Colon (tissue), 2 donors: ENCODE measurements around the gene ARNT2.

Experiments
- FAIRE-seq: peaks from 2 replicates; lab custom pipeline; 2012; peaks lifted over from hg19 to GRCh38; lab: Jason Lieb, UNC
- donor health status: control.
- donor health status: control.

The ARNT2 gene

DNA sequence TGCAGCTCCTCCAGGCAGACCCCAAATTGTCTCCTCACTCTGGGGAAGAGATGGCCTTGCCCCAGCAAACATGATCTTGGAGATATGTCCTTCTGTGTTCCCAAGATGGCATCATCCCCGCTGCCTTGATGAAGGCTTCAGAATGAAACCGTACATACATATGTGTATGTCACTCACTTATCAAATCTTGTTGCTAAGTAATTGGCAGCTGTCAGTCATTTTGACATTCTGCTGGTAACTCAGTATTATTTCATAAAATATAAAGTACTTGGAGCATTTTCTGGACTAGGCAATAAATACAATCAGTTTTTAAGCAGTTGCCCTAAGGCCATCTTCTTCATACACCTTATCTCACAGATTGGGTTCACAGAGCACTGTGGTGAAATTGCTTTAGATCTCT, 62.4 kb downstream of the ARNT2 start:
- FAIRE-seq: no peak

DNA sequence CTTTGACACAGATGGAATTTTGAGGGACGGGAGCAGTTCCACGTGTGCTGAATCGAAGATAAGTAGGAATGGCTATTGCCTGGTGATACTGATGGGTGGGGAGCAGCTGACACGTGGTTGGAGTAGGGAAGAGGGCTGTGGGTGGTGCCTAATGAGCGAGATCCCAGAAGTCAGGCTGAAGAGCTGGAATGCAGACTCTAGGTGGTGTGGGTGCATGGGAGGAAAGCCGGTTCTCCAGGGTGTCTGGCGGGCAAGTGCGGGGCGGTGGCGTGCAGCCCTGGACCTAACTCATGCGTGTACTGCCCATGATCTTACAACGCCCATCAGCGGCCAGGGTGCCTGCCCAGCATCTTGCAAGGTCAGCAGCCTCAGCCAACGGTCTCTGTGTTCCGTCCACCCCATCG, 63.1 kb downstream of the ARNT2 start:
- no peak for FAIRE-seq

GRCh38 chr15:80468796-80469195, 64.6 kb downstream of the ARNT2 start:
- FAIRE-seq: no peak

DNA sequence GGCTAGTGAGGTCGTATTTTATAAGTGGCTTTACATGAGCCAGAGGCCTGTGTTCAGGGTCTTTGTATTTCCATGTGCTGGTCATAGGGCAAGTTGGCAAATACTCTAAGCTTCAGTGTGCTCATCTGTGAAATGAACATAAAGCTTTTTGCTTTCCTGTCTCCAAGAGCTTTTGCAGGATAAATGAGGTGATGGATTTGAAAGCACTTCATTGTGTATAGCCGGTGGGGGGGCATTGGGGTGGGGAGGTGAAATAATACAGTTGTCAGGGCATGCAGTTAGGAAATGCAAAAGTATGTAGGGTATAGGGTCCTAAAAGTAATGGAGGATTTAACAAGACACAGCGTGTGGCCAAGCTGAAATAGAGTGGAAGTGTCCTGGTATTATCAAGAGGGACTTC, 67.7 kb downstream of the ARNT2 start:
- FAIRE-seq: no peak

DNA sequence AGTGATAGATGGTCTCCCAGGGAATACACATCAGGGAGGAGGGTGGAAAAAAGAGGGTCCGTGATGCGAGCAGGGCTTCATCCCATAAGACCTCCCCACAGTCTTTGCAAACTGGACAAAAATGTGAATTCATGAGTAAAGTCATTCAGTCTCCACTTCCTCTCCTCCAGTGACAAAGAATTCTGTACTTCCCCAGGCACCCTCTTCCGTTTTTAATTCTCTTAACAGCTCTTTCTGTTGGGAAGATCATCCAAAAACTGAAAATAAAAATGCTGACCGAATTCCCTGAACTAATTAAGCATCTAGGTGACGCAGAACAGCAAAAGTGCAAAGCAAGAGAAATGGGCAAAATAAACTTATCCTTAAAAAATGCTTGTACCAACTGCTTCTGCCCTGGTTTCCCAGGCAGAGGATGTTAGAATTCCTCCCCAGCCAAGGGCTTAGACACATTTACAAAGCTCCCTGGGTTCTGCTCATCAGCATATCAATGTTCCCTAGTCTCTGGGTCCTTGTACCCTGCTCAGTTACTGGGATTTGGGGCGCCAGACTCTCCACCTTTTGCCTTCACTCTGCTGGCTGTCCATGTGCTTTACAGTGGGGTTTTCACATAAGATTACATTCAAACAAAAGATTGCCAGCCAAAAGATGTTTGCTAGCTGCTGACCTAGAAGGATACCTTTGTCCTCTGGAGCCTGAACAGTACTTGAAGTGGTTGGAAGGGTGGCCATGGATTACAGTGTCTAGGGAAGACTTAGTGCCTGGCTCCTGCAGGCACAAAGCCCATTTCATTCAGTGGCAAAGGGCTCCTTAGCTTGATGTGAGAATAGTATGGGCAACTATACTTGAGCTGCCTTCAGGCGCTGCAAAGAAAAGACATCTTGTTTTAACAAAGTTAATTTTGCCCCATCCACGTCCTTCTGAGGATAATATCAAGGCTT, 69.4 kb downstream of the ARNT2 start:
- no peak for FAIRE-seq

DNA sequence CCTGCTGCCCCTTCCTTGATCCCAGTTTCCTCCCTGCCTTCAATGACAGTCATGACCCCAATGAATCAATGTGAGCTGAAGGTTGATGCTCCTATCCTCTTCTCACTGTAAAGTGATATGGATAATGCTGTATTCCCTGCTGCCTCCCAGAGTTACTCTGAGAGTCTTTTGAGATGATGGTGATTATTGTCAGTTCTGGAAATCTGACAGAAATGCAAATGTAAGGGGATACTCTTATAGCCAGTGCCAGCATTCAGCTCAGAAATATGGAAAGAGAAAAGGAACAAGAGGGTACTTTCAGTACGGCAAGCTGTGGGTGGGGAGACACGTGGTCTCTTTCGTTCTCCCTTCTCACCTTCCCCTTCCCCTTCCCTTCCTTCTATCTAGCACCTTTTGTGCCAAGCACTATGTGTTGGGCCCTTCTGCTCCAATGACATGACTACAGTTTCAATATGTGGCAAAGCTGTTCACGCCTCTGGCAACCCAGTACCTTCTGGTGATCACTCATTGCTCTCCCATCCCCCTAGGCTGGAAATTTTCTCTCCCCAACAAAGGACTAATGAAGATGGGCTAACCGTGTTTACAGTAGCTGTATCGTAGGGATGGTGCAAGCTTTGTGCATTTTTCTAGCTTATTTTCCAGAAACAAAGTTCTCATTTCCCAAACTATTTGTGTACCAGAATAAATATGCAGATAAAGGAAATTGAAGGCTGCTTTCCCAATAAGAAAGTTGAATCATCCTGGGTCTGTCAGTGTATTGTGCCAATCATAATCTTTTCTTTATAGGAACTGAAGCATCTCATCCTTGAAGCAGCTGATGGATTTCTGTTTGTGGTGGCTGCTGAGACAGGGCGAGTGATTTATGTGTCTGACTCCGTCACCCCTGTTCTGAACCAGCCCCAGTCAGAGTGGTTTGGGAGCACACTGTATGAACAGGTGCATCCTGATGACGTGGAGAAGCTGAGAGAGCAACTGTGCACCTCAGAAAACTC, 70.3 kb downstream of the ARNT2 start:
- FAIRE-seq: no peak

- no peak for FAIRE-seq
Measured at GRCh38 chr15:80475572-80475971, 71.4 kb downstream of the ARNT2 start.

- no peak for FAIRE-seq
Measured at GRCh38 chr15:80476036-80476435, 71.9 kb downstream of the ARNT2 start.

- no peak for FAIRE-seq
Measured at GRCh38 chr15:80478075-80478474, 73.9 kb downstream of the ARNT2 start.

DNA sequence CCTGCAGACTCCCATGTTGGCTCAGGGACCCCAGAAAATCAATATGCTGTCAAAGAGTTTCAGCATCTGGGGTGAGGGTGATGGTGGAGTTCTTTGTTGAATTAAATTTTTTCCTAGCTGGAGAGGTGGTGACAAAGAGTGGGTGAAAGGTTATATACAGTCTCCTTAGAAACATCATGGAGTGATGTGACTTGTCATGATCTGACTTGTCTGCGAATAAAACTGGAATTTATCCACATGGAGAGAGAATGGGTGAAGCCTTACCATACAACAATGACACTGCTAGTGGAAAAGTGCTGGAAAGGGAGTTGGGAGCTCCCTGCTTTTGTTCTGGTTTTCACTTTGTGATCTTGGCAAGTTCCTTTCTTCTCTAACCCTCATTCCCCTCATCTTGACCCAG, 75.0 kb downstream of the ARNT2 start:
- FAIRE-seq: no peak

GRCh38 chr15:80480171-80480811, 76.1 kb downstream of the ARNT2 start:
- no peak for FAIRE-seq

DNA sequence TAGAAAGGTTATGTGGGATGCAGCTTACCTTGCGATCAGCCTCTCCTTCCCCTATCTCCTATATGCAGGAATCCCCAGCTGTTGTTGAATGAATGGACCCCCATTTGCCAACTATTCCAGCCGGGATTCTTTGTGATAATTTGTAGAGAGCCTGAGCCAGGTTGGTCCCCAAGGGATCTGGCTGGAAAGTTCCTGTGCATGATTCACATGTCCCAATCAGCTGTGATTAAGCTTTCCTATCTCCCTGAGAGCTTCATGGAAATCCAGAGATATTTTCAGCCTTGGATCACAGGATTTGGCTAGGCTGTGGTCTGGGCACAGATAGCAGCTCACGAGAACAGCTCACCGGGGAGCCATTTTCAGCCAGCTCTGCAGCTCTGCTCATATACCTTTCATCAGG, 76.7 kb downstream of the ARNT2 start:
- no peak for FAIRE-seq

DNA sequence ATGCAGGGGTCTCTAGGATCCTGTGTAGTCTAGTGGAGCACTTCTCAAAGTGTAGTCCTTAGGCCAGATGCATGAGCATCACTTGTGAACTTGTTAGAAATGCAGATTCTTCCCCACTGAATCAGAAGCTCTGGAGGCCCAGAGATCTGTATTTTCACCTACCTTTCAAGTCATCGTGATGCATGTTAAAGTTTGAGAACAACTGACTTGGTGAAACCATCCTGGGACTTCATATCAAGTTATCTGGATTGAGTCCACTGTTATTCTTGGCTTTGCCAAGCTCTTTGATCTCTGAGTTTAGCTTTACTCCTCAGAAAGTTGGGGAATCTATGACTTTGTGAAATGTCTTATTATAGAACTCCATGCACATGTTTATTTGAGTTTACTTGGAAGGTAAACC, 78.5 kb downstream of the ARNT2 start:
- FAIRE-seq: no peak

GRCh38 chr15:80483725-80484161, 79.6 kb downstream of the ARNT2 start:
- FAIRE-seq: no peak

- FAIRE-seq: no peak
Measured at GRCh38 chr15:80484333-80484864, 80.2 kb downstream of the ARNT2 start.

GRCh38 chr15:80485370-80486164, 81.4 kb downstream of the ARNT2 start:
- no peak for FAIRE-seq

DNA sequence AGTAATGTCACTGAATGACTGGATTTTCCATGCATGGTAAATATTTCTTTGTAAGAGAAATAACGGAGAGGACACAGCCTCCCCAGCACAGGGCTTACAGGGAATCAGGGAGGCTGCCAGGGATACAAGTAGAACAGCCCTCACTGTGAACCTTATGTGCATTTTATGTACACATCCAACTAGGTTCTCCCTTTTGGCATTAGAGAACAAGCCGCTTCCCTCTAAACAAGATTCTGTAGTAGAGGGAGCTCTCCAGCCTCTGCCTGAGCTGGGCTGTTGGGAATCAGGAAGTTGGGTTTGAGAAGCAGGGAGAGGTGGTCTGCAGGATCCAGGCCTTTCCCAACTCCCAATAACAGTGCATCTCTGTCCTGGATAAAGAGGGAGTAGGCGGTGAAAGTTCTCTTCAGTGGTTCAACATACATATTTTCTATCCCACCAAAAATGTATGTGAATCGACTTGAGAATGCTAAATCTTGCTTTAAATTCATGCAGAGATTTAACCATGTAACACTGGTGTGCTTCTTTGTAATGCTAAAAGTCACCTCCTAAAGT, 83.7 kb downstream of the ARNT2 start:
- no peak for FAIRE-seq

DNA sequence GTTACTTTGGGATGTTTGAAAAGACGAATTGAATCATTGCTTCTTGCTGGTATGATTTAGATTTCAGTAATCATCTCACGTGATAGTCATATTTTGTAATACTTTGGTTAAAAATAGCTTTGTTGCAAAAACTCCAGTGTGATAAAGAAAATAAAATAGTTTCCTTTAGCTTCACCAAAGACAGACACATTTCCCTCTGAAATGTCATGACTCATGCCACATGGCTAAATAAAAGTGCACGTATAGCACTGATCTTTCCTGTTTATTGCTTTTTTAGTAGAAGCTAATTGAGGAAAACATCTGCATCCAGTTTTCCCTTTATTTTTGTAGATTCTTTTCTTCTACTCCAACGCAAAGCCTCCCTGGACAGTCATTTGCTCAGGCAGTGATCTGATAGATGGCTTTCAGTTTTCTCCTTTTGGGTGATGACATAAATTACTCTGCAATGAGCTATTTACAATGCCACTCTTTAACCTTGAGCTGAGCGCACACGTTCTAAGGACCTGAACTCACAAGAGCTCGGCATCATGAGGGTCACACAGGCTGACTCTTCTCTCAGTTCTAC, 84.9 kb downstream of the ARNT2 start:
- no peak for FAIRE-seq

DNA sequence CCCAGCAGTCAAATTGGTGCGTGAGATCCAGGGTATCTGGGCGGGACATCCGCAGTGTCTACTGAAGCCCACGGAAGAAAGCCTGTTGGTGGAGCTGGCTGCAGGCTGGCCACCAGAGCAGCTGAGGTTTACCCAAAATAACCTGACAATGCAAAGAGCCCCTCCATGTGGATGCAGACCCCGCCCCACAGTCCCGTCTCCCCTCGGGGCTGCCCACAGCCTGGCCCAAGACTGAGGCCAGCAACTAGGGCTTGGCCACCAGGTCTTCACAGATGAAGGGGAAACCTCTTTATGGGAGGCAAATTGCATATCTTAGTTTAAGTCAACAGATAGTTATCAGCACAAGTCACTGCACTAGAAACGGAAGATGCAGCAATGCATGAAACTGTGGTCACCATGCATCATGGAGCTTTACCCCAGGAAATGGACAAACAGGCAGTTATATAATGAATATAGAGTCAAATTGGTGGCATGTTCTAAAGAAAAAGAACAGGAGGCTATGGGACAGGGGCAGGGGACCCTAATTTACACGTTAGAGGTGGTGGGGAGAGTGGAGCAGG, 86.3 kb downstream of the ARNT2 start:
- FAIRE-seq: no peak

DNA sequence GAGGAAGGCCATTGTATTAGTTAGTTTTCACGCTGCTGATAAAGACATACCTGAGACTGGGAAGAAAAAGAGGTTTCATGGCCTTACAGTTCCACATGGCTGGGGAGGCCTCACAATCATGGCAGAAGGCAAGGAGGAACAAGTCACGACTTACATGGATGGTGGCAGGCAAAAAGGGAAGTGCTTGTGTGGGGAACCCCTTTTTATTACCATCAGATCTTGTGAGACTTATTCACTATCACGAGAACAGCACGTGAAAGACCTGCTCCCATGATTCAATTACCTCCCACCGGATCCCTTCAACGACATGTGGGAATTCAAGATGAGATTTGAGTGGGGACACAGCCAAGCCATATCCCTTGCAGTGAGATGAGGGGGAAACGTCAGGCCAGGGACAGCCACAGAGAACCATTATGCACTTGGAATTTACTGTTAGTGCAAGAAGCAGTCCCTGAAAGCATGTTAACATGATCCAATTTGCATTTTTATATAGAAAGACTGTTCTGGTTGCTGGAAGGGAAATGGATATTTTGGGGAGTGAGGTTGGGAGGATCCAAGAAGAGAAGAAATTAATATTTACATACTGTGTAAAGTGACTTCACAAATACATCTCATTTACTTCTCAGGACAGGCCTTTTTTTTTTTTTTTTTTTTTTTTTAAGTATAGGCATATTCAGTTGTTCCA, 87.1 kb downstream of the ARNT2 start:
- FAIRE-seq: no peak
